Prostate gland (tissue), 2 donors: ENCODE data around the gene DSTN.

Experiments used
- CTCF ChIP-seq, 4 experiments: fragments of 200-600 bp in 2 of 4; fragments of 450-650 bp in 2 of 4; sonication (generic) in 2 of 4; IDR thresholded peaks; 1 replicate in 3 of 4; 2 replicates in 1 of 4; pipeline ENCODE4 v1.5.1; 2016 to 2019; ENCODE audit warnings: antibody characterized with exemption in 4 of 4, mild to moderate bottlenecking in 2 of 4, moderate library complexity in 2 of 4
- POLR2A ChIP-seq: fragments of 450-650 bp; IDR thresholded peaks from one replicate; pipeline ENCODE4 v1.6.1; 2016; ENCODE audit warnings: antibody characterized with exemption, mild to moderate bottlenecking
- POLR2AphosphoS5 ChIP-seq: sonication (generic); formaldehyde crosslinking; IDR thresholded peaks from one replicate; pipeline ENCODE4 v1.6.1; 2017; ENCODE audit warnings: antibody characterized with exemption

GRCh38 chr20:17648315-17648646 lies 78.4 kb downstream of the DSTN start:
- TF ChIP-seq CTCF (IDR thresholded peaks at IDR 0.05) (no peak), POLR2AphosphoS5 (no peak), POLR2A (no peak)
